ENCODE data around the gene PTPRD. TPM values are rescaled to one million over a fixed set of nuclear protein-coding genes. Genes with fewer than 3 reads are reported as not detected.

PTPRD gene
- total RNA-seq, 3 donors from 2014 or later (not counting 1 experiment from before 2014, with no cell fraction given) = 0.05 to 0.68 TPM; not detected in 1

GRCh38 chr9:8448226-8448625 lies 2164.6 kb downstream of the PTPRD start:
- DNase-seq = no peak
- no peak overlapping the region for H3K27ac Mint-ChIP-seq
- H3K36me3 ChIP-seq (ENCODE audit: control insufficient read depth, insufficient read depth, low read length) = no peaks in the 10 kb centered on the region
- 85% methylated on average over 6 of the region's 7 CpGs for WGBS (ENCODE audit: insufficient coverage)
- no peaks in the 10 kb centered on the region for H3K27me3 Mint-ChIP-seq (ENCODE audit: low read depth in 2 of 2)
- no peak overlapping the region for H3K27ac ChIP-seq (ENCODE audit: low read length)
- H3K27me3 ChIP-seq (ENCODE audit: control insufficient read depth, insufficient read depth, low read length) = no peaks in the 10 kb centered on the region
- H3K4me3 ChIP-seq (ENCODE audit: low read length) = no peak overlapping the region
- no peaks in the 10 kb centered on the region for H3K4me1 Mint-ChIP-seq
- no peaks in the 10 kb centered on the region for H3K36me3 Mint-ChIP-seq
- H3K9me3 ChIP-seq (ENCODE audit: control insufficient read depth, insufficient read depth, low read length) = no peaks in the 10 kb centered on the region
- no peak for TF ChIP-seq CTCF (IDR thresholded peaks at IDR 0.05)
- ATAC-seq = no peak
- no peaks in the 10 kb centered on the region for H3K9me3 Mint-ChIP-seq
- H3K4me1 ChIP-seq (ENCODE audit: control insufficient read depth, insufficient read depth, low read length) = no peaks in the 10 kb centered on the region
- no peak overlapping the region for H3K4me3 Mint-ChIP-seq
- intact Hi-C loops (cut with micrococcal nuclease) = no loop called here

GRCh38 chr9:8447601-8448000 lies 2165.2 kb downstream of the PTPRD start:
- ATAC-seq (no peak), DNase-seq (no peak)
- WGBS (ENCODE audit: insufficient coverage) = 99% methylated on average over 4 of the region's 4 CpGs
- no peaks in the 10 kb centered on the region for H3K36me3 Mint-ChIP-seq
- H3K4me1 Mint-ChIP-seq = no peaks in the 10 kb centered on the region
- no peak overlapping the region for H3K4me3 Mint-ChIP-seq
- Histone ChIP-seq H3K27me3 (ENCODE audit: control insufficient read depth, insufficient read depth, low read length) (no peaks in the 10 kb centered on the region), H3K9me3 (ENCODE audit: control insufficient read depth, insufficient read depth, low read length) (no peaks in the 10 kb centered on the region), H3K4me1 (ENCODE audit: control insufficient read depth, insufficient read depth, low read length) (no peaks in the 10 kb centered on the region), H3K36me3 (ENCODE audit: control insufficient read depth, insufficient read depth, low read length) (no peaks in the 10 kb centered on the region), H3K27ac (ENCODE audit: low read length) (no peak overlapping the region), H3K4me3 (ENCODE audit: low read length) (no peak overlapping the region)
- no peaks in the 10 kb centered on the region for H3K27me3 Mint-ChIP-seq (ENCODE audit: low read depth in 2 of 2)
- no peak for TF ChIP-seq CTCF (IDR thresholded peaks at IDR 0.05)
- H3K27ac Mint-ChIP-seq = no peak overlapping the region
- H3K9me3 Mint-ChIP-seq = no peaks in the 10 kb centered on the region
- intact Hi-C loops (cut with micrococcal nuclease) = no loop called here

GRCh38 chr9:8437876-8438275 lies 2174.9 kb downstream of the PTPRD start:
- Histone ChIP-seq H3K27me3 (ENCODE audit: control insufficient read depth, insufficient read depth, low read length) (no peaks in the 10 kb centered on the region), H3K4me3 (ENCODE audit: low read length) (no peak overlapping the region), H3K4me1 (ENCODE audit: control insufficient read depth, insufficient read depth, low read length) (no peaks in the 10 kb centered on the region), H3K9me3 (ENCODE audit: control insufficient read depth, insufficient read depth, low read length) (no peaks in the 10 kb centered on the region), H3K36me3 (ENCODE audit: control insufficient read depth, insufficient read depth, low read length) (no peaks in the 10 kb centered on the region), H3K27ac (ENCODE audit: low read length) (no peak overlapping the region)
- intact Hi-C loops (cut with micrococcal nuclease) = no loop called here
- no peak for ATAC-seq
- Mint-ChIP-seq H3K4me3 (no peak overlapping the region), H3K27me3 (ENCODE audit: low read depth in 2 of 2) (no peaks in the 10 kb centered on the region), H3K4me1 (peaks cover under 1 to 3% of the 10 kb centered on the region in 2 donors), H3K36me3 (no peaks in the 10 kb centered on the region), H3K9me3 (no peaks in the 10 kb centered on the region), H3K27ac (no peak overlapping the region)
- TF ChIP-seq CTCF (IDR thresholded peaks at IDR 0.05) = no peak
- DNase-seq = no peak

- no peak overlapping the region for H3K4me3 Mint-ChIP-seq
- Histone ChIP-seq H3K27me3 (ENCODE audit: control insufficient read depth, insufficient read depth, low read length) (no peaks in the 10 kb centered on the region), H3K9me3 (ENCODE audit: control insufficient read depth, insufficient read depth, low read length) (no peaks in the 10 kb centered on the region), H3K4me1 (ENCODE audit: control insufficient read depth, insufficient read depth, low read length) (no peaks in the 10 kb centered on the region), H3K36me3 (ENCODE audit: control insufficient read depth, insufficient read depth, low read length) (no peaks in the 10 kb centered on the region), H3K27ac (ENCODE audit: low read length) (no peak overlapping the region), H3K4me3 (ENCODE audit: low read length) (no peak overlapping the region)
- no peak overlapping the region for H3K27ac Mint-ChIP-seq
- no peak for TF ChIP-seq CTCF (IDR thresholded peaks at IDR 0.05)
- intact Hi-C loops (cut with micrococcal nuclease) = no loop called here
- peaks cover 6 to 9% of the 10 kb centered on the region in 2 donors for H3K4me1 Mint-ChIP-seq
- whole genome bisulfite sequencing (ENCODE audit: insufficient coverage) = 87% methylated on average over 4 of the region's 4 CpGs
- no peak for ATAC-seq
- no peaks in the 10 kb centered on the region for H3K36me3 Mint-ChIP-seq
- no peaks in the 10 kb centered on the region for H3K27me3 Mint-ChIP-seq (ENCODE audit: low read depth in 2 of 2)
- H3K9me3 Mint-ChIP-seq = no peaks in the 10 kb centered on the region
- no peak for DNase-seq
Measured at GRCh38 chr9:8437259-8437658, 2175.5 kb downstream of the PTPRD start.
